Breast epithelium (tissue), 4 donors: ENCODE measurements around the gene CLTB. TPM values are rescaled to one million over a fixed set of nuclear protein-coding genes. Genes with fewer than 3 reads are reported as not detected.

Source experiments
- DNase-seq, 2 donors: peaks; one replicate each; pipeline ENCODE4 v3.0.0-alpha.2; 2019; ENCODE audit warnings: low spot score in 2 of 2
- H3K27ac ChIP-seq, 2 donors: fragments of 200-600 bp; sonication (generic) in 1 of 2; one replicate each; pipeline ENCODE4 v1.5.1; 2016 to 2019; ENCODE audit warnings: mild to moderate bottlenecking in 1 of 2
- H3K27me3 ChIP-seq, 2 donors: fragments of 200-600 bp; sonication (generic) in 1 of 2; one replicate each; pipeline versions ENCODE4 v1.5.1 to v1.6.0; 2017 to 2019; ENCODE audit warnings: control low read depth in 1 of 2, mild to moderate bottlenecking in 1 of 2
- H3K36me3 ChIP-seq: fragments of 200-600 bp; one replicate; pipeline ENCODE4 v1.5.1; 2019
- H3K4me1 ChIP-seq, 2 donors: fragments of 200-600 bp; sonication (generic); one replicate each; pipeline ENCODE4 v1.5.1; 2016 to 2019; ENCODE audit warnings: control low read depth in 1 of 2
- H3K4me3 ChIP-seq, 3 donors: fragments of 200-600 bp; sonication (generic); 1 replicate in 2 of 3; 2 replicates in 1 of 3; pipeline ENCODE4 v1.5.1; 2016 to 2019; ENCODE audit warnings: mild to moderate bottlenecking in 3 of 3, moderate library complexity in 2 of 3
- H3K9me3 ChIP-seq, 2 donors: fragments of 200-600 bp; sonication (generic) in 1 of 2; one replicate each; pipeline ENCODE4 v1.5.1; 2016 to 2019; ENCODE audit warnings: control low read depth in 1 of 2
- CTCF ChIP-seq, 3 donors: fragments of 450-650 bp; IDR thresholded peaks; one replicate each; pipeline ENCODE4 v1.5.1; 2016 to 2017; ENCODE audit warnings: antibody characterized with exemption in 3 of 3, mild to moderate bottlenecking in 3 of 3, moderate library complexity in 3 of 3
- POLR2A ChIP-seq: fragments of 450-650 bp; IDR thresholded peaks from one replicate; pipeline ENCODE4 v1.6.1; 2016; ENCODE audit warnings: antibody characterized with exemption, mild to moderate bottlenecking, moderate library complexity
- POLR2AphosphoS5 ChIP-seq, 3 donors: sonication (generic); formaldehyde crosslinking; IDR thresholded peaks; one replicate each; pipeline ENCODE4 v1.6.1; 2017; ENCODE audit warnings: antibody characterized with exemption in 3 of 3
- intact Hi-C: fragments of 100-400 bp; cut with DNase I; formaldehyde crosslinking; loops from one replicate; pipeline ENCODE4 v1.15.1; 2023; ENCODE audit warnings: low total_unique reads
- total RNA-seq, 3 donors: library from RNA; depleted of rRNA; stranded (reverse); fragments of >200 nt; gene quantifications; one replicate each; pipeline ENCODE4 v1.1.0, GENCODE V29; 2016

Gene CLTB
- total RNA-seq, 3 donors from 2014 or later: 91.0 to 122 (median 121) TPM

- no peak for DNase-seq
- intact Hi-C loops: no loop called here
- Histone ChIP-seq H3K9me3 (no peaks in the 10 kb centered on the region), H3K36me3 (peaks cover 8% of the 10 kb centered on the region), H3K27me3 (no peaks in the 10 kb centered on the region), H3K4me1 (peaks cover 7% of the 10 kb centered on the region in 2 donors), H3K4me3 (no peak overlapping the region), H3K27ac (no peak overlapping the region)
- no peak for TF ChIP-seq CTCF (IDR thresholded peaks at IDR 0.05)
These were observed 32.4 kb downstream of the CLTB start for GRCh38 chr5:176383961-176384360.

GRCh38 chr5:176383248-176383905 lies 33.0 kb downstream of the CLTB start:
- no peaks in the 10 kb centered on the region for H3K9me3 ChIP-seq
- H3K27ac ChIP-seq: no peak overlapping the region
- H3K27me3 ChIP-seq: no peaks in the 10 kb centered on the region
- H3K4me1 ChIP-seq: peaks cover 7% of the 10 kb centered on the region in 2 donors
- intact Hi-C loops: no loop called here
- no peak for TF ChIP-seq POLR2AphosphoS5 (IDR thresholded peaks at IDR 0.05)
- no peak for TF ChIP-seq POLR2A
- no peak for TF ChIP-seq CTCF (IDR thresholded peaks at IDR 0.05)
- peaks cover 8% of the 10 kb centered on the region for H3K36me3 ChIP-seq
- no peak overlapping the region for H3K4me3 ChIP-seq
- DNase-seq: no peak

GRCh38 chr5:176382721-176383120 lies 33.6 kb downstream of the CLTB start:
- intact Hi-C loops: no loop called here
- no peak for DNase-seq
- peaks cover 8% of the 10 kb centered on the region for H3K36me3 ChIP-seq
- H3K27ac ChIP-seq: no peak overlapping the region
- H3K4me3 ChIP-seq: no peak overlapping the region
- no peak for TF ChIP-seq CTCF (IDR thresholded peaks at IDR 0.05)
- no peak for TF ChIP-seq POLR2A
- TF ChIP-seq POLR2AphosphoS5 (IDR thresholded peaks at IDR 0.05): no peak
- no peaks in the 10 kb centered on the region for H3K27me3 ChIP-seq
- no peaks in the 10 kb centered on the region for H3K9me3 ChIP-seq
- H3K4me1 ChIP-seq: peaks cover 6 to 7% of the 10 kb centered on the region in 2 donors

GRCh38 chr5:176381979-176382378 lies 34.4 kb downstream of the CLTB start:
- Histone ChIP-seq H3K36me3 (peaks cover 8% of the 10 kb centered on the region), H3K4me1 (no peaks in the 10 kb centered on the region), H3K27ac (no peak overlapping the region), H3K9me3 (no peaks in the 10 kb centered on the region), H3K4me3 (no peak overlapping the region), H3K27me3 (no peaks in the 10 kb centered on the region)
- TF ChIP-seq POLR2A (no peak), CTCF (IDR thresholded peaks at IDR 0.05) (no peak), POLR2AphosphoS5 (IDR thresholded peaks at IDR 0.05) (no peak)
- intact Hi-C loops: no loop called here
- DNase-seq: no peak

- no peak overlapping the region for H3K4me3 ChIP-seq
- no peaks in the 10 kb centered on the region for H3K27me3 ChIP-seq
- DNase-seq: no peak
- TF ChIP-seq POLR2AphosphoS5 (IDR thresholded peaks at IDR 0.05): no peak
- no peak for TF ChIP-seq CTCF (IDR thresholded peaks at IDR 0.05)
- TF ChIP-seq POLR2A: no peak
- H3K36me3 ChIP-seq: peaks cover 8% of the 10 kb centered on the region
- no peaks in the 10 kb centered on the region for H3K4me1 ChIP-seq
- no peak overlapping the region for H3K27ac ChIP-seq
- no peaks in the 10 kb centered on the region for H3K9me3 ChIP-seq
- intact Hi-C loops: no loop called here
These were observed 34.9 kb downstream of the CLTB start for GRCh38 chr5:176381423-176381822.
